Measurements from ENCODE around the gene FOSL1.

- no peak for TF ChIP-seq POLR2A (IDR thresholded peaks at IDR 0.05; ENCODE audit: low read depth, low read length)
- no peak for TF ChIP-seq CTCF (IDR thresholded peaks at IDR 0.05; ENCODE audit: extremely low read depth in 1 of 2, insufficient read depth in 1 of 2, low read depth in 1 of 2, low read length in 2 of 2)
- TF ChIP-seq EZH2 (IDR thresholded peaks at IDR 0.05; ENCODE audit: borderline replicate concordance, low read depth, low read length, severe bottlenecking) = no peak
- TF ChIP-seq MAX (IDR thresholded peaks at IDR 0.05; ENCODE audit: insufficient read depth, insufficient read length) = no peak
Observed at GRCh38 chr11:65907878-65908277, 7.7 kb upstream of the FOSL1 start.

Measured in endothelial cell of umbilical vein (primary cell).